GM23338 (cell line): ENCODE measurements around the gene RGMB.

Source experiments
- CREB1 ChIP-seq: fragments of 250-450 bp; sonication (Bioruptor Pico); IDR thresholded peaks from 2 replicates; pipeline ENCODE4 v1.5.0; 2020; ENCODE audit warnings: low read depth, mild to moderate bottlenecking, moderate library complexity
- EZH2 ChIP-seq: fragments of 200-600 bp; sonication (generic); IDR thresholded peaks from one replicate; pipeline ENCODE4 v1.8.0; 2017; ENCODE audit warnings: antibody characterized with exemption, mild to moderate bottlenecking, low read depth; ENCODE audit not compliant: unreplicated experiment
- EZH2phosphoT487 ChIP-seq: fragments of 200-600 bp; sonication (generic); IDR thresholded peaks from one replicate; pipeline ENCODE4 v1.8.1; 2018; ENCODE audit warnings: antibody characterized with exemption; ENCODE audit not compliant: unreplicated experiment
- JUNB ChIP-seq: IDR thresholded peaks from one replicate; pipeline ENCODE4 v1.6.1; 2016; ENCODE audit warnings: antibody characterized with exemption; ENCODE audit not compliant: unreplicated experiment
- NANOG ChIP-seq: IDR thresholded peaks from 2 replicates; pipeline ENCODE4 v1.6.1; 2016; ENCODE audit warnings: antibody characterized with exemption, borderline replicate concordance
- POLR2AphosphoS5 ChIP-seq: IDR thresholded peaks from 2 replicates; pipeline ENCODE4 v1.6.1; 2016; ENCODE audit warnings: antibody characterized with exemption, low read depth
- ZNF114 ChIP-seq: fragments of 250-450 bp; sonication (Bioruptor Pico); IDR thresholded peaks from 2 replicates; pipeline ENCODE4 v1.5.0; 2020; ENCODE audit warnings: mild to moderate bottlenecking, moderate library complexity
- ZNF331 ChIP-seq: fragments of 250-450 bp; sonication (Bioruptor Pico); IDR thresholded peaks from 2 replicates; pipeline ENCODE4 v1.5.0; 2020; ENCODE audit warnings: low read depth, mild to moderate bottlenecking, moderate library complexity
- TF ChIP-seq, protein P1 (sequence below), 2 experiments: fragments of 200-600 bp in 1 of 2; sonication (generic) in 1 of 2; conservative IDR thresholded peaks; 2 replicates each; pipeline versions ENCODE4 v1.5.1 to v1.6.1; 2016 to 2017; ENCODE audit warnings: antibody characterized with exemption in 2 of 2, low read depth in 2 of 2, mild to moderate bottlenecking in 2 of 2, moderate library complexity in 1 of 2
- TF ChIP-seq, protein P2 (sequence below): IDR thresholded peaks from 2 replicates; pipeline ENCODE4 v1.6.1; 2016; ENCODE audit warnings: antibody characterized with exemption
- TF ChIP-seq, protein P3 (sequence below): IDR thresholded peaks from one replicate; pipeline ENCODE4 v1.6.1; 2018; ENCODE audit warnings: antibody characterized with exemption; ENCODE audit not compliant: unreplicated experiment
- TF ChIP-seq, protein P4 (sequence below): fragments of 250-450 bp; sonication (Bioruptor Pico); IDR thresholded peaks from 2 replicates; pipeline ENCODE4 v1.5.0; 2020; ENCODE audit warnings: mild to moderate bottlenecking, moderate library complexity

DNA sequence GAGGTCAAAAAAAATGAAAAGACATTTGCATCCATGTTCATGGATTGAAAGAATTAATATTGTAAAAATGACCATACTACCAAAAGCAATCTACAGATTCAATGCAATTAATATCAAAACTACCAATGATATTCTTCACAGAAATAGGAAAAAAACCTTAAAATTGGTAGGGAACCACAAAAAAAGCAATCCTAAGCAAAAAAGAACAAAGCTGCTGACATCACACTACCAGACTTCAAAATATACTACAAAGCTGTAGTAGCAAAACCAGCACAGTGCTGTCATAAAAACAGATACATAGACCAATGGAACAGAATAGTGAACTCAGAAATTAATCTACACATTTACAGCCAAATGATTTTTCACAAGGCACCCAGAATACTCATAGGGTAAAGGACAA is 34.3 kb downstream of the RGMB start:
- TF ChIP-seq, protein P1, sequence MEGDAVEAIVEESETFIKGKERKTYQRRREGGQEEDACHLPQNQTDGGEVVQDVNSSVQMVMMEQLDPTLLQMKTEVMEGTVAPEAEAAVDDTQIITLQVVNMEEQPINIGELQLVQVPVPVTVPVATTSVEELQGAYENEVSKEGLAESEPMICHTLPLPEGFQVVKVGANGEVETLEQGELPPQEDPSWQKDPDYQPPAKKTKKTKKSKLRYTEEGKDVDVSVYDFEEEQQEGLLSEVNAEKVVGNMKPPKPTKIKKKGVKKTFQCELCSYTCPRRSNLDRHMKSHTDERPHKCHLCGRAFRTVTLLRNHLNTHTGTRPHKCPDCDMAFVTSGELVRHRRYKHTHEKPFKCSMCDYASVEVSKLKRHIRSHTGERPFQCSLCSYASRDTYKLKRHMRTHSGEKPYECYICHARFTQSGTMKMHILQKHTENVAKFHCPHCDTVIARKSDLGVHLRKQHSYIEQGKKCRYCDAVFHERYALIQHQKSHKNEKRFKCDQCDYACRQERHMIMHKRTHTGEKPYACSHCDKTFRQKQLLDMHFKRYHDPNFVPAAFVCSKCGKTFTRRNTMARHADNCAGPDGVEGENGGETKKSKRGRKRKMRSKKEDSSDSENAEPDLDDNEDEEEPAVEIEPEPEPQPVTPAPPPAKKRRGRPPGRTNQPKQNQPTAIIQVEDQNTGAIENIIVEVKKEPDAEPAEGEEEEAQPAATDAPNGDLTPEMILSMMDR (conservative IDR thresholded peaks at IDR 0.05; ENCODE audit: low read depth in 2 of 2), result no peak
- TF ChIP-seq, protein P2, sequence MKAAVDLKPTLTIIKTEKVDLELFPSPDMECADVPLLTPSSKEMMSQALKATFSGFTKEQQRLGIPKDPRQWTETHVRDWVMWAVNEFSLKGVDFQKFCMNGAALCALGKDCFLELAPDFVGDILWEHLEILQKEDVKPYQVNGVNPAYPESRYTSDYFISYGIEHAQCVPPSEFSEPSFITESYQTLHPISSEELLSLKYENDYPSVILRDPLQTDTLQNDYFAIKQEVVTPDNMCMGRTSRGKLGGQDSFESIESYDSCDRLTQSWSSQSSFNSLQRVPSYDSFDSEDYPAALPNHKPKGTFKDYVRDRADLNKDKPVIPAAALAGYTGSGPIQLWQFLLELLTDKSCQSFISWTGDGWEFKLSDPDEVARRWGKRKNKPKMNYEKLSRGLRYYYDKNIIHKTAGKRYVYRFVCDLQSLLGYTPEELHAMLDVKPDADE, result no peak
- no peak for TF ChIP-seq EZH2
- TF ChIP-seq EZH2phosphoT487, result no peak
- TF ChIP-seq, protein P3, sequence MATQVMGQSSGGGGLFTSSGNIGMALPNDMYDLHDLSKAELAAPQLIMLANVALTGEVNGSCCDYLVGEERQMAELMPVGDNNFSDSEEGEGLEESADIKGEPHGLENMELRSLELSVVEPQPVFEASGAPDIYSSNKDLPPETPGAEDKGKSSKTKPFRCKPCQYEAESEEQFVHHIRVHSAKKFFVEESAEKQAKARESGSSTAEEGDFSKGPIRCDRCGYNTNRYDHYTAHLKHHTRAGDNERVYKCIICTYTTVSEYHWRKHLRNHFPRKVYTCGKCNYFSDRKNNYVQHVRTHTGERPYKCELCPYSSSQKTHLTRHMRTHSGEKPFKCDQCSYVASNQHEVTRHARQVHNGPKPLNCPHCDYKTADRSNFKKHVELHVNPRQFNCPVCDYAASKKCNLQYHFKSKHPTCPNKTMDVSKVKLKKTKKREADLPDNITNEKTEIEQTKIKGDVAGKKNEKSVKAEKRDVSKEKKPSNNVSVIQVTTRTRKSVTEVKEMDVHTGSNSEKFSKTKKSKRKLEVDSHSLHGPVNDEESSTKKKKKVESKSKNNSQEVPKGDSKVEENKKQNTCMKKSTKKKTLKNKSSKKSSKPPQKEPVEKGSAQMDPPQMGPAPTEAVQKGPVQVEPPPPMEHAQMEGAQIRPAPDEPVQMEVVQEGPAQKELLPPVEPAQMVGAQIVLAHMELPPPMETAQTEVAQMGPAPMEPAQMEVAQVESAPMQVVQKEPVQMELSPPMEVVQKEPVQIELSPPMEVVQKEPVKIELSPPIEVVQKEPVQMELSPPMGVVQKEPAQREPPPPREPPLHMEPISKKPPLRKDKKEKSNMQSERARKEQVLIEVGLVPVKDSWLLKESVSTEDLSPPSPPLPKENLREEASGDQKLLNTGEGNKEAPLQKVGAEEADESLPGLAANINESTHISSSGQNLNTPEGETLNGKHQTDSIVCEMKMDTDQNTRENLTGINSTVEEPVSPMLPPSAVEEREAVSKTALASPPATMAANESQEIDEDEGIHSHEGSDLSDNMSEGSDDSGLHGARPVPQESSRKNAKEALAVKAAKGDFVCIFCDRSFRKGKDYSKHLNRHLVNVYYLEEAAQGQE, result no peak
- TF ChIP-seq POLR2AphosphoS5, result no peak
- no peak for TF ChIP-seq ZNF114
- no peak for TF ChIP-seq CREB1 (CRISPR knock-in tag)
- TF ChIP-seq ZNF331, result no peak
- no peak for TF ChIP-seq JUNB
- TF ChIP-seq, protein P4, sequence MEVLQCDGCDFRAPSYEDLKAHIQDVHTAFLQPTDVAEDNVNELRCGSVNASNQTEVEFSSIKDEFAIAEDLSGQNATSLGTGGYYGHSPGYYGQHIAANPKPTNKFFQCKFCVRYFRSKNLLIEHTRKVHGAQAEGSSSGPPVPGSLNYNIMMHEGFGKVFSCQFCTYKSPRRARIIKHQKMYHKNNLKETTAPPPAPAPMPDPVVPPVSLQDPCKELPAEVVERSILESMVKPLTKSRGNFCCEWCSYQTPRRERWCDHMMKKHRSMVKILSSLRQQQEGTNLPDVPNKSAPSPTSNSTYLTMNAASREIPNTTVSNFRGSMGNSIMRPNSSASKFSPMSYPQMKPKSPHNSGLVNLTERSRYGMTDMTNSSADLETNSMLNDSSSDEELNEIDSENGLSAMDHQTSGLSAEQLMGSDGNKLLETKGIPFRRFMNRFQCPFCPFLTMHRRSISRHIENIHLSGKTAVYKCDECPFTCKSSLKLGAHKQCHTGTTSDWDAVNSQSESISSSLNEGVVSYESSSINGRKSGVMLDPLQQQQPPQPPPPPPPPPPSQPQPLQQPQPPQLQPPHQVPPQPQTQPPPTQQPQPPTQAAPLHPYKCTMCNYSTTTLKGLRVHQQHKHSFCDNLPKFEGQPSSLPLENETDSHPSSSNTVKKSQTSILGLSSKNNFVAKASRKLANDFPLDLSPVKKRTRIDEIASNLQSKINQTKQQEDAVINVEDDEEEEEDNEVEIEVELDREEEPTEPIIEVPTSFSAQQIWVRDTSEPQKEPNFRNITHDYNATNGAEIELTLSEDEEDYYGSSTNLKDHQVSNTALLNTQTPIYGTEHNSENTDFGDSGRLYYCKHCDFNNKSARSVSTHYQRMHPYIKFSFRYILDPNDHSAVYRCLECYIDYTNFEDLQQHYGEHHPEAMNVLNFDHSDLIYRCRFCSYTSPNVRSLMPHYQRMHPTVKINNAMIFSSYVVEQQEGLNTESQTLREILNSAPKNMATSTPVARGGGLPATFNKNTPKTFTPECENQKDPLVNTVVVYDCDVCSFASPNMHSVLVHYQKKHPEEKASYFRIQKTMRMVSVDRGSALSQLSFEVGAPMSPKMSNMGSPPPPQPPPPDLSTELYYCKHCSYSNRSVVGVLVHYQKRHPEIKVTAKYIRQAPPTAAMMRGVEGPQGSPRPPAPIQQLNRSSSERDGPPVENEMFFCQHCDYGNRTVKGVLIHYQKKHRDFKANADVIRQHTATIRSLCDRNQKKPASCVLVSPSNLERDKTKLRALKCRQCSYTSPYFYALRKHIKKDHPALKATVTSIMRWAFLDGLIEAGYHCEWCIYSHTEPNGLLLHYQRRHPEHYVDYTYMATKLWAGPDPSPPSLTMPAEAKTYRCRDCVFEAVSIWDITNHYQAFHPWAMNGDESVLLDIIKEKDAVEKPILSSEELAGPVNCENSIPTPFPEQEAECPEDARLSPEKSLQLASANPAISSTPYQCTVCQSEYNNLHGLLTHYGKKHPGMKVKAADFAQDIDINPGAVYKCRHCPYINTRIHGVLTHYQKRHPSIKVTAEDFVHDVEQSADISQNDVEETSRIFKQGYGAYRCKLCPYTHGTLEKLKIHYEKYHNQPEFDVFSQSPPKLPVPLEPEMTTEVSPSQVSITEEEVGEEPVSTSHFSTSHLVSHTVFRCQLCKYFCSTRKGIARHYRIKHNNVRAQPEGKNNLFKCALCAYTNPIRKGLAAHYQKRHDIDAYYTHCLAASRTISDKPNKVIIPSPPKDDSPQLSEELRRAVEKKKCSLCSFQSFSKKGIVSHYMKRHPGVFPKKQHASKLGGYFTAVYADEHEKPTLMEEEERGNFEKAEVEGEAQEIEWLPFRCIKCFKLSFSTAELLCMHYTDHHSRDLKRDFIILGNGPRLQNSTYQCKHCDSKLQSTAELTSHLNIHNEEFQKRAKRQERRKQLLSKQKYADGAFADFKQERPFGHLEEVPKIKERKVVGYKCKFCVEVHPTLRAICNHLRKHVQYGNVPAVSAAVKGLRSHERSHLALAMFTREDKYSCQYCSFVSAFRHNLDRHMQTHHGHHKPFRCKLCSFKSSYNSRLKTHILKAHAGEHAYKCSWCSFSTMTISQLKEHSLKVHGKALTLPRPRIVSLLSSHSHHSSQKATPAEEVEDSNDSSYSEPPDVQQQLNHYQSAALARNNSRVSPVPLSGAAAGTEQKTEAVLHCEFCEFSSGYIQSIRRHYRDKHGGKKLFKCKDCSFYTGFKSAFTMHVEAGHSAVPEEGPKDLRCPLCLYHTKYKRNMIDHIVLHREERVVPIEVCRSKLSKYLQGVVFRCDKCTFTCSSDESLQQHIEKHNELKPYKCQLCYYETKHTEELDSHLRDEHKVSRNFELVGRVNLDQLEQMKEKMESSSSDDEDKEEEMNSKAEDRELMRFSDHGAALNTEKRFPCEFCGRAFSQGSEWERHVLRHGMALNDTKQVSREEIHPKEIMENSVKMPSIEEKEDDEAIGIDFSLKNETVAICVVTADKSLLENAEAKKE, result no peak
- no peak for TF ChIP-seq NANOG
